GM12891 (cell line): ENCODE measurements around the gene DCP1B.

Experiments used
- DNase-seq: peaks from one replicate; pipeline ENCODE4 v3.0.0; 2011; ENCODE audit warnings: low spot score; ENCODE audit not compliant: insufficient read length
- FAIRE-seq: peaks from 2 replicates; lab custom pipeline; 2011; peaks lifted over from hg19 to GRCh38; lab: Jason Lieb, UNC
- PAX5 ChIP-seq: IDR thresholded peaks from 2 replicates; pipeline ENCODE4 v1.6.1; 2011; ENCODE audit warnings: low read length, moderate library complexity, mild to moderate bottlenecking; ENCODE audit not compliant: insufficient read depth, severe bottlenecking
- POLR2A ChIP-seq: IDR thresholded peaks from 2 replicates; pipeline ENCODE4 v1.6.1; 2011; ENCODE audit warnings: low read depth, low read length, control low read depth
- POLR2AphosphoS5 ChIP-seq: IDR thresholded peaks from 2 replicates; pipeline ENCODE4 v1.6.1; 2011; ENCODE audit warnings: low read depth, low read length, control low read depth
- POU2F2 ChIP-seq: IDR thresholded peaks from 2 replicates; pipeline ENCODE4 v1.6.1; 2011; ENCODE audit warnings: low read depth, mild to moderate bottlenecking, control low read depth, low read length, moderate library complexity
- SPI1 ChIP-seq: IDR thresholded peaks from 2 replicates; pipeline ENCODE4 v1.6.1; 2011; ENCODE audit warnings: low read depth, low read length, control low read depth
- TAF1 ChIP-seq: IDR thresholded peaks from 2 replicates; pipeline ENCODE4 v1.6.1; 2011; ENCODE audit warnings: low read depth, low read length, control low read depth

DCP1B gene

GRCh38 chr12:2044165-2044564, 39.9 kb upstream of the DCP1B start:
- no peak for DNase-seq
- no peak for TF ChIP-seq PAX5
- TF ChIP-seq SPI1: no peak
- TF ChIP-seq POLR2AphosphoS5: no peak
- TF ChIP-seq POLR2A: no peak
- TF ChIP-seq TAF1: no peak
- TF ChIP-seq POU2F2: no peak
- no peak for FAIRE-seq

GRCh38 chr12:2043054-2043453, 38.8 kb upstream of the DCP1B start:
- FAIRE-seq: no peak
- DNase-seq: no peak
- no peak for TF ChIP-seq PAX5
- no peak for TF ChIP-seq POU2F2
- no peak for TF ChIP-seq SPI1
- no peak for TF ChIP-seq TAF1
- TF ChIP-seq POLR2A: no peak
- no peak for TF ChIP-seq POLR2AphosphoS5

- TF ChIP-seq POU2F2: no peak
- TF ChIP-seq SPI1: no peak
- no peak for TF ChIP-seq PAX5
- no peak for TF ChIP-seq POLR2A
- TF ChIP-seq TAF1: no peak
- no peak for TF ChIP-seq POLR2AphosphoS5
- DNase-seq (no peak), FAIRE-seq (no peak)
These were observed 34.8 kb upstream of the DCP1B start for GRCh38 chr12:2039034-2039433.

GRCh38 chr12:2035431-2036055, 31.3 kb upstream of the DCP1B start:
- TF ChIP-seq POLR2A: no peak
- TF ChIP-seq POU2F2: no peak
- TF ChIP-seq TAF1: no peak
- TF ChIP-seq POLR2AphosphoS5: no peak
- no peak for TF ChIP-seq PAX5
- no peak for TF ChIP-seq SPI1
- FAIRE-seq: no peak
- DNase-seq: no peak

GRCh38 chr12:2034633-2035430, 30.6 kb upstream of the DCP1B start:
- DNase-seq (peak; percentile 88), FAIRE-seq (peak; percentile 90)
- TF ChIP-seq TAF1: no peak

GRCh38 chr12:2032506-2032905, 28.2 kb upstream of the DCP1B start:
- DNase-seq (no peak), FAIRE-seq (no peak)
- TF ChIP-seq TAF1 (no peak), POLR2A (no peak), PAX5 (no peak), POU2F2 (no peak), SPI1 (no peak), POLR2AphosphoS5 (no peak)

- FAIRE-seq (no peak), DNase-seq (no peak)
These were observed 25.6 kb upstream of the DCP1B start for GRCh38 chr12:2029851-2030250.

GRCh38 chr12:2027351-2027750, 23.1 kb upstream of the DCP1B start:
- DNase-seq (no peak), FAIRE-seq (no peak)
- no peak for TF ChIP-seq POLR2A
- no peak for TF ChIP-seq TAF1
- no peak for TF ChIP-seq PAX5
- TF ChIP-seq POLR2AphosphoS5: no peak
- no peak for TF ChIP-seq POU2F2
- no peak for TF ChIP-seq SPI1

More at GRCh38 chr12:2029851-2030250, 25.6 kb upstream of the DCP1B start:
- TF ChIP-seq POLR2A: no peak
- TF ChIP-seq POU2F2: no peak
- no peak for TF ChIP-seq SPI1
- TF ChIP-seq POLR2AphosphoS5: no peak

GRCh38 chr12:2023365-2023764, 19.1 kb upstream of the DCP1B start:
- FAIRE-seq: no peak

GRCh38 chr12:2020511-2020910, 16.3 kb upstream of the DCP1B start:
- no peak for TF ChIP-seq PAX5
- no peak for TF ChIP-seq POLR2AphosphoS5
- no peak for TF ChIP-seq SPI1
- TF ChIP-seq POU2F2: no peak
- no peak for TF ChIP-seq TAF1
- no peak for TF ChIP-seq POLR2A
- FAIRE-seq (no peak), DNase-seq (no peak)

More at GRCh38 chr12:2023365-2023764, 19.1 kb upstream of the DCP1B start:
- no peak for DNase-seq
- TF ChIP-seq SPI1: no peak
- no peak for TF ChIP-seq POLR2AphosphoS5
- TF ChIP-seq TAF1: no peak
- no peak for TF ChIP-seq POLR2A
- TF ChIP-seq PAX5: no peak
- TF ChIP-seq POU2F2: no peak
